Gastroesophageal sphincter (tissue), 4 donors: ENCODE data around the gene STMP1. TPM values are rescaled to one million over a fixed set of nuclear protein-coding genes. Genes with fewer than 3 reads are reported as not detected.
"Not testable (repeated sequence)": the region's sequence is repeated elsewhere in the genome, so short reads cannot be mapped to it uniquely, and the experiment has no call there.

Experiments used
- ATAC-seq: fragments of 150-250 bp; one replicate; pipeline ENCODE4 v1.9.1; 2016; ENCODE audit warnings: mild to moderate bottlenecking, moderate library complexity
- H3K27ac ChIP-seq, 4 donors: fragments of 200-600 bp; sonication (generic) in 3 of 4; 1 replicate in 3 of 4; 2 replicates in 1 of 4; pipeline ENCODE4 v1.5.1; 2016 to 2019
- H3K27me3 ChIP-seq: fragments of 200-600 bp; sonication (generic); one replicate; pipeline ENCODE4 v1.5.1; 2019
- H3K36me3 ChIP-seq, 2 donors: fragments of 200-600 bp; sonication (generic); one replicate each; pipeline ENCODE4 v1.5.1; 2019; ENCODE audit warnings: control low read depth in 1 of 2
- H3K4me1 ChIP-seq, 3 donors: fragments of 200-600 bp; sonication (generic); 1 replicate in 2 of 3; 2 replicates in 1 of 3; pipeline ENCODE4 v1.5.1; 2016 to 2019; ENCODE audit warnings: control low read depth in 2 of 3
- H3K4me3 ChIP-seq, 2 donors: fragments of 200-600 bp; sonication (generic); one replicate each; pipeline ENCODE4 v1.5.1; 2019; ENCODE audit warnings: mild to moderate bottlenecking in 1 of 2, moderate library complexity in 1 of 2
- H3K9me3 ChIP-seq, 3 donors: fragments of 200-600 bp; sonication (generic); one replicate each; pipeline ENCODE4 v1.5.1; 2017 to 2019; ENCODE audit warnings: control low read depth in 2 of 3
- CTCF ChIP-seq, 4 experiments: fragments of 200-600 bp in 2 of 4; fragments of 450-650 bp in 2 of 4; sonication (generic) in 1 of 4; IDR thresholded peaks; one replicate each; pipeline ENCODE4 v1.5.1; 2017 to 2019; ENCODE audit warnings: antibody characterized with exemption in 4 of 4, mild to moderate bottlenecking in 2 of 4, moderate library complexity in 2 of 4
- EP300 ChIP-seq: sonication (generic); formaldehyde crosslinking; IDR thresholded peaks from one replicate; pipeline ENCODE4 v1.6.1; 2017; ENCODE audit warnings: antibody characterized with exemption, mild to moderate bottlenecking
- POLR2A ChIP-seq, 2 donors: fragments of 450-650 bp; IDR thresholded peaks; one replicate each; pipeline ENCODE4 v1.6.1; 2017; ENCODE audit warnings: antibody characterized with exemption in 2 of 2, mild to moderate bottlenecking in 2 of 2, moderate library complexity in 1 of 2
- POLR2AphosphoS5 ChIP-seq: sonication (generic); formaldehyde crosslinking; IDR thresholded peaks from one replicate; pipeline ENCODE4 v1.6.1; 2017; ENCODE audit warnings: antibody characterized with exemption
- WGBS, 2 donors: methylation state at CpG; one replicate each; pipeline ENCODE4 v1.1.5; 2018; ENCODE audit warnings: low coverage in 1 of 2; 5-methylcytosine and 5-hydroxymethylcytosine counted together
- total RNA-seq, 4 donors: library from RNA; depleted of rRNA; stranded (reverse); fragments of >200 nt; gene quantifications; one replicate each; pipeline ENCODE4 v1.1.0, GENCODE V29; 2016

STMP1 gene
- total RNA-seq, 4 donors from 2014 or later: 6.5 to 17.4 (median 11.9) TPM

GRCh38 chr7:135620980-135621850 is 41.1 kb upstream of the STMP1 start:
- no peaks in the 10 kb centered on the region for H3K9me3 ChIP-seq

GRCh38 chr7:135634191-135634878 is 28.0 kb upstream of the STMP1 start:
- H3K27ac ChIP-seq: no peak overlapping the region
- H3K27me3 ChIP-seq: no peaks in the 10 kb centered on the region
- 89 to 94% methylated on average over 7 of the region's 7 CpGs for WGBS, 2 donors
- H3K9me3 ChIP-seq: no peaks in the 10 kb centered on the region
- H3K4me1 ChIP-seq: no peaks in the 10 kb centered on the region
- H3K4me3 ChIP-seq: no peak overlapping the region
- no peak for ATAC-seq
- no peak for TF ChIP-seq EP300
- TF ChIP-seq POLR2A (IDR thresholded peaks at IDR 0.05): no peak
- TF ChIP-seq CTCF (IDR thresholded peaks at IDR 0.05): no peak
- TF ChIP-seq POLR2AphosphoS5: no peak
- peaks cover 0 to 97% of the 10 kb centered on the region in 2 donors for H3K36me3 ChIP-seq

More at GRCh38 chr7:135620980-135621850, 41.1 kb upstream of the STMP1 start:
- 43 to 50% methylated on average over 1 of the region's 1 CpG for WGBS, 2 donors
- TF ChIP-seq CTCF (IDR thresholded peaks at IDR 0.05) (peak; percentile 71 to 80 (median 76)), POLR2A (IDR thresholded peaks at IDR 0.05) (no peak)
- peak; percentile 67 for ATAC-seq
- no peaks in the 10 kb centered on the region for H3K27me3 ChIP-seq
- H3K36me3 ChIP-seq: peaks cover 10 to 87% of the 10 kb centered on the region in 2 donors
- H3K4me1 ChIP-seq: peaks cover 0 to 5% (median 0%) of the 10 kb centered on the region in 3 donors
- no peak overlapping the region for H3K4me3 ChIP-seq
- H3K27ac ChIP-seq: peak overlapping the region in 1 of 4 donors; percentile 35

DNA sequence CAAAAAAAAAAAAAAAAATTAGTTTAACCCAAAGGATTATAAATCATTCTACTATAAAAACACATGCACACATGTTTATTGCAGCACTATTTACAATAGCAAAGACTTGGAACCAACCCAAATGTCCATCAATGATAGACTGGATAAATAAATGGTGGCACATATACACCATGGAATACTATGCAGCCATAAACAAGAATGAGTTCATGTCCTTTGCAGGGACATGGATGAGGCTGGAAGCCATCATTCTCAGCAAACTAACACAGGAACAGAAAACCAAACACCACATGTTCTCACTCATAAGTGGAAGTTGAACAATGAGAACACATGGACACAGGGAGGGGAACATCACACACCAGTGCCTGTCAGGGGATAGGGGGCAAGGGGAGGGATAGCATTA is 22.6 kb upstream of the STMP1 start:
- not testable (repeated sequence) for H3K4me3 ChIP-seq, H3K27ac ChIP-seq, H3K9me3 ChIP-seq, ATAC-seq, H3K4me1 ChIP-seq, H3K27me3 ChIP-seq
- H3K36me3 ChIP-seq: peaks cover 0 to 97% of the 10 kb centered on the region in 2 donors

DNA sequence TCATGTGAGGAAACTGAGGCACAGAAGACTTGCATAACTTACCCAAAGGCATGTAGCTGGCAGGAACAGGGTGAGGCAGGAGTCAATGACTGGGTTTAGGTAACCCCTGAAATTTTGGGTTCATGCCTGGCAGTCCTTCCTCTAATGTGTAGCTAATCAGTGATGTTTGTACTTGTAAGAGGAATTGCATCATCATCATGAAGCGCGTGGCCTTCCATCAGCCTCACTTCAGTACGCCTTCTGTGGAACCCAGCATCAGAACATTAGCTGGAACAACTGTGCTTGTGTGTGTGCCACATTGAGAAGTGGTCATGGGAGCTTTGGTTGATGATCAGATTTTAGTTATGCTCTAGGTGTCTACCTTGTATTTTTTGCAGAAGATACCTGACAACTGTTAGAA is 18.2 kb upstream of the STMP1 start:
- H3K36me3 ChIP-seq: peaks cover 0 to 95% of the 10 kb centered on the region in 2 donors
- no peaks in the 10 kb centered on the region for H3K27me3 ChIP-seq
- TF ChIP-seq EP300 (no peak), POLR2A (IDR thresholded peaks at IDR 0.05) (no peak), CTCF (IDR thresholded peaks at IDR 0.05) (no peak), POLR2AphosphoS5 (no peak)
- no peak for ATAC-seq
- no peaks in the 10 kb centered on the region for H3K4me1 ChIP-seq
- H3K27ac ChIP-seq: no peak overlapping the region
- H3K9me3 ChIP-seq: no peaks in the 10 kb centered on the region
- H3K4me3 ChIP-seq: no peak overlapping the region
- WGBS, 2 donors: 40 to 90% methylated on average over 1 to 3 of the region's 3 CpGs

DNA sequence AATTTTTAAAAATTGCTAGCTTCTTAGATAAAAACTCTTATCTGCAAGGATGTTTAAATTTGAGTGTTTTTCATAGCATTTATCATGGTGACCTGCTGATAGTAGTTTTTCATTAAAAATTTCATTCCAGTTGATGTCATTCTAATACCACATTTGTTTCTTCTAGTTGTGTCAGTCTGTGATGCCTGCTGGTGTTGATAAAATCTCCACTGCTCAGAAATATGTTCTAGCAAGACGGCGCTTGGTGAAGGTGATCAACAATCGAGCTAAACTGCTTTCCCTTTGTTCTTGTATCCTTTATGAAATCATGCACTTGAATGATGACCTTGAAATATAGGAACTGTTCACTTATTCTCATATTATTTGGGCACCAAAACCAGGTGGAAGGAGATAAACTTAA is 17.6 kb upstream of the STMP1 start:
- peaks cover 0 to 95% of the 10 kb centered on the region in 2 donors for H3K36me3 ChIP-seq

More for the DNA sequence above, 17.6 kb upstream of the STMP1 start:
- Histone ChIP-seq H3K27me3 (no peaks in the 10 kb centered on the region), H3K4me3 (no peak overlapping the region), H3K9me3 (no peaks in the 10 kb centered on the region), H3K27ac (no peak overlapping the region), H3K4me1 (no peaks in the 10 kb centered on the region)
- ATAC-seq: no peak
- WGBS, 2 donors: 77 to 86% methylated on average over 3 of the region's 3 CpGs
- TF ChIP-seq POLR2A (IDR thresholded peaks at IDR 0.05) (no peak), EP300 (no peak), POLR2AphosphoS5 (no peak), CTCF (IDR thresholded peaks at IDR 0.05) (no peak)
